ENCODE measurements around the gene ASXL2.

The ASXL2 gene

DNA sequence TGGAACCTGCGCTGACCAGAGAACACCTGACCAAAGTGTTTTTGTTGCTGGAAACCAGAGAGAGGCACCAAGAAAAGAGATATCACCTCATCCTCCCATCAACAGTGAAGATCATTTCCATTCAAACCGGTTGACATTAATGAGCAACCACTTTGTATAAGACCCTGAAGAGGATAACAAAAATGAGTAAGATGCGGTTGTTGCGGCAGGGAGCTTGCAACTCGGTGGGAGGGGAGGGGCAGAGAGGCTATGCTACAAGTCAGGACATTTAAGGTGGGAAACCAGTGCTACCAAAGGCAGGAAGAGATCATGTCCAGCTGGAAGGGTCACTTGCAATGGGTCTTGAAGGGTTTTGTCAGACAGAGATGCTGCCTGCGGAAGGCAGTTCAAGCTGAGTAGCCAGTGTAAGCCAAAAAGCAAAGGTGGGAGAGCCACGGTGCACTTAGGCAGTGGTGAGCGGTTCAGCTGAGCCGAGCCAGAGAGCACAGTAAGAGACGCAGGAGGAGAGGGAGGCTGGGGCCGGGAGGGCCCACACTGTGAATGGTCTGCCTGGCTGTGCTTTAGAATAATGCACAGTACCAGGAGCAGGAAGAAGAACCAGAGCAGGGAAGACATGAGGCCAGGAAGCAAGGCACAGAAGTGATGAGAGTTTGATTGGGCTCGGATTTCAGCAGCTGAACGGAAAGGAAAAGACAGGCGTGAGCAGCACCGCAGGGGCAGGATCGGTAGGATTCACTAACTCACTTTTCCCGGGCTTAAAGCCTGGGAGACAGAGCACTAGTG lies 180.5 kb downstream of the ASXL2 start:
- TF ChIP-seq, protein P1, sequence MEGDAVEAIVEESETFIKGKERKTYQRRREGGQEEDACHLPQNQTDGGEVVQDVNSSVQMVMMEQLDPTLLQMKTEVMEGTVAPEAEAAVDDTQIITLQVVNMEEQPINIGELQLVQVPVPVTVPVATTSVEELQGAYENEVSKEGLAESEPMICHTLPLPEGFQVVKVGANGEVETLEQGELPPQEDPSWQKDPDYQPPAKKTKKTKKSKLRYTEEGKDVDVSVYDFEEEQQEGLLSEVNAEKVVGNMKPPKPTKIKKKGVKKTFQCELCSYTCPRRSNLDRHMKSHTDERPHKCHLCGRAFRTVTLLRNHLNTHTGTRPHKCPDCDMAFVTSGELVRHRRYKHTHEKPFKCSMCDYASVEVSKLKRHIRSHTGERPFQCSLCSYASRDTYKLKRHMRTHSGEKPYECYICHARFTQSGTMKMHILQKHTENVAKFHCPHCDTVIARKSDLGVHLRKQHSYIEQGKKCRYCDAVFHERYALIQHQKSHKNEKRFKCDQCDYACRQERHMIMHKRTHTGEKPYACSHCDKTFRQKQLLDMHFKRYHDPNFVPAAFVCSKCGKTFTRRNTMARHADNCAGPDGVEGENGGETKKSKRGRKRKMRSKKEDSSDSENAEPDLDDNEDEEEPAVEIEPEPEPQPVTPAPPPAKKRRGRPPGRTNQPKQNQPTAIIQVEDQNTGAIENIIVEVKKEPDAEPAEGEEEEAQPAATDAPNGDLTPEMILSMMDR (IDR thresholded peaks at IDR 0.05; ENCODE audit: control extremely low read depth, extremely low read depth, low read depth, missing control alignments) = no peak
- no peak for DNase-seq (ENCODE audit: extremely low spot score)
- POLR2A ChIA-PET = no interaction called here
- CTCF ChIA-PET = interaction anchor here (0.9 to 5.7 kb wide), 4 partner anchors 11 to 91 kb away, joined by 3 to 41 read pairs (median 28); no protein-coding TSS in a partner anchor

DNA sequence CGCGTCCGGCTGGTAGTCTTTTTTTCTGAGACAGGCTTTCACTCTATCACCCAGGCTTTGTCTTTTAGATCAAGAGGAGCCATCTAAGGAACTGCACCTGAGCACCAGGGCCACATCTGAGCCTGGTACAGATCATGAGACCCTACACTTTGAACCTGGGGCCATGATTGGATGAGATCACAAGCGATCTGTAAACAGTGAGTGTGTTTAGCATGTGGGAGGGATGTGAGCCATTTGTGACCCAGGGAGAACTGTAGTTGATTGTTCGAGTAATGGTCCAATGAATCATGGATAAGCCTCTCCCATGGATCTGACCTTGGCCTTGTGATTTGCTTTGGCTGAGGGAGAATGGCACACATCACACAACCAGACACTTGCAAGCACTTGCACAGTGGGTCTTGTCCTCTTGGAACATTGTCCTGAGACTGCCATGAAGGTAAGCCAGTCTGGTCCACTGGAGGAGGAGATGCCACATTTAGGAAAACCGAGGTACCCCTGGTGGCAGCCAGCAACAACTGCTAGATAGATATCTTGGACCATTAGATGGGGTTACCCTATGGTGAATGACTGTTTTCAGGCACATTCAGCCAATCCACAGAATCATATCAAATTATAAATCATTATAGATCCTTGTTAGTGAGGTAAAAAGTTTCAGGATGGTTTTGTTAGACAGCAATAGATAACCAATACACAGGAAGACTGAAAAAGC lies 185.4 kb downstream of the ASXL2 start:
- TF ChIP-seq, protein P1 (IDR thresholded peaks at IDR 0.05; ENCODE audit: control extremely low read depth, extremely low read depth, low read depth, missing control alignments) = no peak
- DNase-seq (ENCODE audit: extremely low spot score) = no peak
- ChIA-PET POLR2A (no interaction called here), CTCF (no interaction called here)

DNA sequence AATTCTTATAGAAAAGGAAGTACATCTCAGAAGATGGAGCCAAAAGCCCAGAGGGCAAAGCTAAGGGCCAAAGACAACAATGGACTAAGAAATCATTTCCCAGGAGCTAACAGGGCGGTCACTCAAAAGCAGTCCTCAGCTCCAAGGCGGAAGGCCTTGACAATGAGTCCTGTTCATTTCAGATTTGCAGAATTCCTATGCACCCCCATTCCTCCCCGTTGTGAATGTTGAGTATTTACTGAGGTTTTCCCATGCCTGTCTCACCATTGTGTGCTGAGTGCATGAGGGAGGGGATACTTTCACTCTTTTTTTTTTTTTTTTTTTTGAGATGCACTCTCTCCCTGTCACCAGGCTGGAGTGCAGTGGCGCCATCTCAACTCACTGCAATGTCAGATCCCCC lies 186.1 kb downstream of the ASXL2 start:
- ChIA-PET CTCF (interaction anchor here (1.2 to 2.8 kb wide), 3 partner anchors 8 to 18 kb away, joined by 3 to 23 read pairs (median 3); no protein-coding TSS in a partner anchor), POLR2A (no interaction called here)
- TF ChIP-seq, protein P1 (IDR thresholded peaks at IDR 0.05; ENCODE audit: control extremely low read depth, extremely low read depth, low read depth, missing control alignments) = no peak
- no peak for DNase-seq (ENCODE audit: extremely low spot score)

DNA sequence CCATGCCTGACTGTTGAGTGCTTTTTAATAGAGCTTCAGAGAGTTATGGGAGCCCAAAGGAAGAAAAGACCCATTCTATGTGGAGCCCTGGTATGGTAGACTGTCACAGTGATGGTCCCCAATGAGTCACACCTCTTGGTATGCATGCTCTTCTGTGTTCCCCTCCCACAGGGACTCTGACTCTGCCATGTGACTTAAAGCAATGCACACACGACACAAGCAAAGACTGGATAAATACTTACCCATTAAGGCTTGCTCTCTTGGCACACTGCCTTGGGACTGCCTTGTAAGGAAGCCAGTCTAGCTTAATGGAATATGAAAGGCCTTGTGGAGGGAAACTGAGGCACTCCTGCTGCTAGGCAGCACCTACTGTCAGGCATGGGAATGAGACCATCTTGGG lies 188.2 kb downstream of the ASXL2 start:
- DNase-seq (ENCODE audit: extremely low spot score) = no peak
- CTCF ChIA-PET = interaction anchor here (1.1 to 2.8 kb wide), 2 partner anchors 10 to 29 kb away, joined by 3 to 23 read pairs; no protein-coding TSS in a partner anchor
- POLR2A ChIA-PET = no interaction called here
- TF ChIP-seq, protein P1 (IDR thresholded peaks at IDR 0.05; ENCODE audit: control extremely low read depth, extremely low read depth, low read depth, missing control alignments) = no peak

DNA sequence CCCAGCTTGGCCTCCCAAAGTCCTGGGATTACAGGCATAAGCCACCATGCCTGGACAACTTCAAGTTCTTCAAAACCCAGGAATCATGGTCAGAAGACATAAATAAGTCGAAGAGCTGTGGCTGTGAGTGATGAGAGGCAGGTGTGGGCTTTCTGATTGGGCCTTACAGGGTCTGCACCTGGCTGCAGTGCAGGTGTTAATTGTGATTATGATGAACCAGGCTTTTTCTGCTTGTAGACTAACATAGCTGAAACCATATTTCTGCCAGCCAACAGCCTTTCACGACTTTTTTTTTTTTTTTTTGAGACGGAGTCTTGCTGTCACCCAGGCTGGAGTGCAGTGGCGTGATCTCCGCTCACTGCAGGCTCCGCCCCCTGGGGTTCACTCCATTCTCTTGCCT lies 190.1 kb downstream of the ASXL2 start:
- ChIA-PET CTCF (interaction anchor here (3.3 kb wide), 1 partner anchor 11 kb away, joined by 25 read pairs; no protein-coding TSS in a partner anchor), POLR2A (no interaction called here)
- no peak for DNase-seq (ENCODE audit: extremely low spot score)
- TF ChIP-seq, protein P1 (IDR thresholded peaks at IDR 0.05; ENCODE audit: control extremely low read depth, extremely low read depth, low read depth, missing control alignments) = no peak

DNA sequence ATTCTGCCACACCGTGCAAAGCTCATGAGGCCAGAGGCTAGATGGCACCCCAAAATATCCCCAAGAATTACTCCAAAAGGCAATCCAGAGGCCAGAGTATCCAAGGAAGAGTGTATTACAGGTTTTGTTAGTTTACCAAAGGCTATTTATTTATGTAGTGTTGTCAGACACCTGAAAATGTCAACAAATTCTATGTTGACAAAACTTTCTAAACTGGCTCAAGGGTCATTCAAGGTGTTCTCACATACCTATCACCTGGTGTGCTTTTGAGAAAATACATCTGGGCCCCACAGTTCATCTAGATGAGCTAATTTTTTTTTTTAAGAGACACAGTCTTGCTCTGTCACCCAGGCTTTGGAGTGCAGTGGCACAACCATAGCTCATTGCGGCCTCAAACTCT lies 192.5 kb downstream of the ASXL2 start:
- ChIA-PET POLR2A (no interaction called here), CTCF (interaction anchor here (1.5 to 3.3 kb wide), 3 partner anchors 13 to 26 kb away, joined by 3 to 25 read pairs (median 4); no protein-coding TSS in a partner anchor)
- TF ChIP-seq, protein P1 (IDR thresholded peaks at IDR 0.05; ENCODE audit: control extremely low read depth, extremely low read depth, low read depth, missing control alignments) = no peak
- no peak for DNase-seq (ENCODE audit: extremely low spot score)

Measured in GM10248 (cell line).